GM21367 (cell line): Measurements from ENCODE around the gene MMRN1.

ENCODE experiments used
- ATAC-seq: cut with Tn5 transposase; IDR thresholded peaks from one replicate; pipeline ENCODE4 v1.9.1; 2021; ENCODE audit not compliant: unreplicated experiment

The MMRN1 gene

GRCh38 chr4:89894649-89895550, at the start of gene MMRN1:
Gene MMRN1 (plus strand): TSS chr4:89894854. CDS start chr4:89894972, 118 bp downstream.
- ATAC-seq, result peak; percentile 75

GRCh38 chr4:89847571-89848325, 46.9 kb upstream of the MMRN1 start:
- no peak for ATAC-seq

GRCh38 chr4:89855236-89855635, 39.4 kb upstream of the MMRN1 start:
- no peak for ATAC-seq

GRCh38 chr4:89860971-89861370, 33.7 kb upstream of the MMRN1 start:
- no peak for ATAC-seq

- no peak for ATAC-seq
Measured at GRCh38 chr4:89863533-89863932, 31.1 kb upstream of the MMRN1 start.

- no peak for ATAC-seq
Measured at GRCh38 chr4:89868276-89868675, 26.4 kb upstream of the MMRN1 start.

- ATAC-seq, result no peak
Measured at GRCh38 chr4:89868999-89869589, 25.6 kb upstream of the MMRN1 start.

GRCh38 chr4:89871211-89871610, 23.4 kb upstream of the MMRN1 start:
- no peak for ATAC-seq

- ATAC-seq, result no peak
Measured at GRCh38 chr4:89876548-89876947, 18.1 kb upstream of the MMRN1 start.

GRCh38 chr4:89878611-89879010, 16.0 kb upstream of the MMRN1 start:
- ATAC-seq, result no peak

GRCh38 chr4:89879215-89879614, 15.4 kb upstream of the MMRN1 start:
- no peak for ATAC-seq

GRCh38 chr4:89889289-89889688, 5.4 kb upstream of the MMRN1 start:
- ATAC-seq, result no peak

- ATAC-seq, result no peak
Measured at GRCh38 chr4:89897867-89898266, 3.2 kb downstream of the MMRN1 start.

GRCh38 chr4:89898304-89898716, 3.7 kb downstream of the MMRN1 start:
- ATAC-seq, result no peak

- ATAC-seq, result no peak
Measured at GRCh38 chr4:89899152-89899551, 4.5 kb downstream of the MMRN1 start.

- no peak for ATAC-seq
Measured at GRCh38 chr4:89899854-89900253, 5.2 kb downstream of the MMRN1 start.

- peak; percentile 76 for ATAC-seq
Measured at GRCh38 chr4:89901808-89902431, 7.3 kb downstream of the MMRN1 start.

GRCh38 chr4:89904524-89904923, 9.9 kb downstream of the MMRN1 start:
- ATAC-seq, result no peak

GRCh38 chr4:89906316-89906715, 11.7 kb downstream of the MMRN1 start:
- no peak for ATAC-seq

- ATAC-seq, result no peak
Measured at GRCh38 chr4:89906777-89907521, 12.3 kb downstream of the MMRN1 start.

GRCh38 chr4:89909889-89910288, 15.2 kb downstream of the MMRN1 start:
- ATAC-seq, result no peak
